ENCODE data around the gene P2RY12. TPM values are rescaled to one million over a fixed set of nuclear protein-coding genes. Genes with fewer than 3 reads are reported as not detected.

P2RY12 gene
- total RNA-seq, 1 experiment from 2014 or later = not detected

DNA sequence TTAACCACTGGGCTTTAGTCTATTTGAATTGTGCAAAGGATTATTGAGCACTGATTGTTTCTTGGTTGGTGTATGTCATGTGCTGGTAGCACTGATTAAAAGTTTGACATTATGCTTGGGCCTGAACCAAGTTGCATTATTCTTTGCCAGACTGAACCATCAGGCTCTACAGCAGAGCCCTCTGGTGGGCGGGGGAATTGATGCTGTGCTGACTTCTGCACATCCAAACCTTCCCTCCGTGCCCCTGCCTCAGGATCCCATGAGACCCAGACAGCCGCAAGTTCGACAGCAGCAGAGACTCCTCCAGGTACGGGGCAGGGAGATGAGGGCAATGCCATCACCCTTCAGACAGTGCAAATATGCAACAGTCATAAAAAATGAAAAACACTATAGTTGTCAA is 28.4 kb upstream of the P2RY12 start:
- Histone ChIP-seq H3K9ac (ENCODE audit: low read length) (no peak overlapping the region), H3K4me3 (ENCODE audit: low read length) (no peak overlapping the region), H3K9me2 (replicated peaks; ENCODE audit: low read length) (no peaks in the 10 kb centered on the region), H3K4me1 (ENCODE audit: insufficient read depth, low read length) (peaks cover 13% of the 10 kb centered on the region), H3K36me3 (ENCODE audit: low read depth, low read length) (no peaks in the 10 kb centered on the region), H3F3A (ENCODE audit: low read length, unreplicated experiment) (no peaks in the 10 kb centered on the region), H2AFZ (ENCODE audit: low read length) (no peak overlapping the region), H3K9me3 (ENCODE audit: low read length) (no peaks in the 10 kb centered on the region), H3K4me2 (ENCODE audit: low read length) (no peak overlapping the region), H3K27me3 (ENCODE audit: low read length) (no peaks in the 10 kb centered on the region), H3K79me2 (ENCODE audit: low read length) (no peaks in the 10 kb centered on the region), H3K27ac (ENCODE audit: low read length) (no peak overlapping the region), H4K20me1 (ENCODE audit: low read length) (no peaks in the 10 kb centered on the region)
- BruUV-seq (replicated peaks) = no TSS peak
- intact Hi-C loops (cut with micrococcal nuclease) = loop anchor here (5.0 kb wide), 1 partner anchor 41 kb away; no protein-coding TSS in a partner anchor
- POLR2A ChIA-PET (ENCODE audit: unreplicated experiment) = no interaction called here
- ATAC-seq = no peak
- no peak for DNase-seq
- TF ChIP-seq CTCF (conservative IDR thresholded peaks at IDR 0.05; ENCODE audit: low read depth, low read length) (peak; percentile 42), EZH2phosphoT487 (IDR thresholded peaks at IDR 0.05; ENCODE audit: borderline replicate concordance, low read length) (no peak), EZH2 (IDR thresholded peaks at IDR 0.05; ENCODE audit: low read length, unreplicated experiment) (no peak)
- CTCF ChIA-PET = no interaction called here

- Histone ChIP-seq H3K27ac (ENCODE audit: low read length) (no peak overlapping the region), H2AFZ (ENCODE audit: low read length) (no peak overlapping the region), H3K9ac (ENCODE audit: low read length) (no peak overlapping the region), H3K79me2 (ENCODE audit: low read length) (no peaks in the 10 kb centered on the region), H3K4me2 (ENCODE audit: low read length) (no peak overlapping the region), H3K9me3 (ENCODE audit: low read length) (no peaks in the 10 kb centered on the region), H3F3A (ENCODE audit: low read length, unreplicated experiment) (no peaks in the 10 kb centered on the region), H3K4me3 (ENCODE audit: low read length) (no peak overlapping the region), H3K27me3 (ENCODE audit: low read length) (no peaks in the 10 kb centered on the region), H4K20me1 (ENCODE audit: low read length) (no peaks in the 10 kb centered on the region), H3K4me1 (ENCODE audit: insufficient read depth, low read length) (peaks cover 13% of the 10 kb centered on the region), H3K9me2 (replicated peaks; ENCODE audit: low read length) (no peaks in the 10 kb centered on the region), H3K36me3 (ENCODE audit: low read depth, low read length) (no peaks in the 10 kb centered on the region)
- DNase-seq = peak; percentile 64
- ChIA-PET POLR2A (ENCODE audit: unreplicated experiment) (interaction anchor here (0.6 kb wide), 1 partner anchor 23 kb away, joined by 3 read pairs; no protein-coding TSS in a partner anchor), CTCF (interaction anchor here (0.9 to 1.0 kb wide), 2 partner anchors 15 to 28 kb away, joined by 3 read pairs; no protein-coding TSS in a partner anchor)
- no TSS peak for BruUV-seq (replicated peaks)
- peak; percentile 95 for ATAC-seq
- no peak for TF ChIP-seq EZH2phosphoT487 (IDR thresholded peaks at IDR 0.05; ENCODE audit: borderline replicate concordance, low read length)
- TF ChIP-seq CTCF (conservative IDR thresholded peaks at IDR 0.05; ENCODE audit: low read depth, low read length) = no peak
- no peak for TF ChIP-seq EZH2 (IDR thresholded peaks at IDR 0.05; ENCODE audit: low read length, unreplicated experiment)
- intact Hi-C loops (cut with micrococcal nuclease) = loop anchor here (5.0 kb wide), 1 partner anchor 39 kb away; no protein-coding TSS in a partner anchor
These were observed 26.5 kb upstream of the P2RY12 start for GRCh38 chr3:151410891-151411559.

DNA sequence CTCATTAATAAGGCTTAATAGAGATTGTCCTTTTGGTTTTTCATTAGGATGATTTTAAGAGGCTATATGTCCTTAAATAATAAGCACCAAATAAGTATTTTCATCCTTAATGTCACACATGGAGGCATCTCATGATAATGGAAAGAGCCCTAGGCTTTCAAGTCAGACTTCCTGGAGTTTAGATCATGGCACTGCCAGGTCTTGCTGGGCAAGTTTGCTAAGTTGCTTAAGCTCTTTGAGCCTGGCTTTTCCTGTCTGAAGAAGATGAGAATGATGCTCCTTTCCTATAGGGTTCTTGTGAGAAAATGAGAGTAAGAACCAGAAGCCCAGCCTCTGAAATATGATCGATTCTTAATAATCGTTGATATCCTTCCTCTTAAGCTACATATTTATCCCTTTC is 23.4 kb upstream of the P2RY12 start:
- no peaks in the 10 kb centered on the region for H3K36me3 ChIP-seq (ENCODE audit: low read depth, low read length)
- H3K27me3 ChIP-seq (ENCODE audit: low read length) = no peaks in the 10 kb centered on the region
- TF ChIP-seq EZH2phosphoT487 (IDR thresholded peaks at IDR 0.05; ENCODE audit: borderline replicate concordance, low read length) = no peak
- TF ChIP-seq EZH2 (IDR thresholded peaks at IDR 0.05; ENCODE audit: low read length, unreplicated experiment) = no peak
- no peak for TF ChIP-seq CTCF (conservative IDR thresholded peaks at IDR 0.05; ENCODE audit: low read depth, low read length)
- no peak overlapping the region for H2AFZ ChIP-seq (ENCODE audit: low read length)
- ChIA-PET CTCF (no interaction called here), POLR2A (ENCODE audit: unreplicated experiment) (no interaction called here)
- H3K4me3 ChIP-seq (ENCODE audit: low read length) = no peak overlapping the region
- no peak overlapping the region for H3K4me2 ChIP-seq (ENCODE audit: low read length)
- peaks cover 31% of the 10 kb centered on the region for H3K4me1 ChIP-seq (ENCODE audit: insufficient read depth, low read length)
- H3F3A ChIP-seq (ENCODE audit: low read length, unreplicated experiment) = no peaks in the 10 kb centered on the region
- no peaks in the 10 kb centered on the region for H4K20me1 ChIP-seq (ENCODE audit: low read length)
- H3K9ac ChIP-seq (ENCODE audit: low read length) = no peak overlapping the region
- no peak for DNase-seq
- H3K9me2 ChIP-seq (replicated peaks; ENCODE audit: low read length) = no peaks in the 10 kb centered on the region
- no TSS peak for BruUV-seq (replicated peaks)
- no peaks in the 10 kb centered on the region for H3K79me2 ChIP-seq (ENCODE audit: low read length)
- intact Hi-C loops (cut with micrococcal nuclease) = no loop called here
- no peaks in the 10 kb centered on the region for H3K9me3 ChIP-seq (ENCODE audit: low read length)
- no peak for ATAC-seq
- no peak overlapping the region for H3K27ac ChIP-seq (ENCODE audit: low read length)
